ENCODE measurements around the gene PSME1.

PSME1 gene

DNA sequence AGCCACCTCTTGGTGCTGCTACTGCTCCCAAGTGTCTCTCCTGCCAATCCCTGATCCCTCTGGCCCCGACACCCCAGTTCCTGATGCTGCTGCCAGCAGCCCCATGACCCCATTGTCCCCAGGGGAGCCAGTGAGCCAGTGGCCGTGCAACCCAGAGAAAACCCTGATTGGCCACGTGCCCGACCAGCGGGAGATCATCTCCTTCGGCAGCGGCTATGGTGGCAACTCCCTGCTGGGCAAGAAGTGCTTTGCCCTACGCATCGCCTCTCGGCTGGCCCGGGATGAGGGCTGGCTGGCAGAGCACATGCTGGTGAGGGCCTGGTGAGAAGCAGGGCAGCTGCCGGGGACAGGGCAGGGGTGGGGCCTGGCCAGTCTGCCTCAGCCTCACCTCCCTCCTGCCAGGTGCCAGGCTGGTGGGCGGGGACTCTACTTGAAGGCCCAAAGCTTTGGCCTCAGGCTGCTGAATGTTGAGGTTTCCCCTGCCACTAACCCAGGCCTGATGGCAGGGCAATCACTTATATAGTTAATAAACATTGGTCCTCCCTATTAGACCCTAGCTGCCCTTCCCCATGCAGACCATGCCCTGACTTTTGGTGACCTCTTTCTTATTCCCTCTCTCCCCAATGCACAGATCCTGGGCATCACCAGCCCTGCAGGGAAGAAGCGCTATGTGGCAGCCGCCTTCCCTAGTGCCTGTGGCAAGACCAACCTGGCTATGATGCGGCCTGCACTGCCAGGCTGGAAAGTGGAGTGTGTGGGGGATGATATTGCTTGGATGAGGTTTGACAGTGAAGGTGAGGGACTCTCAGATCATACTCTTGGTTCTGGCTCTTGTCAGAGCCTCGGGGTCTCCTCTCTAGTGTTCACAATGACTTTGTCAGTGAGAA is 36.8 kb upstream of the PSME1 start:
- Histone ChIP-seq H3K4me1 (ENCODE audit: low read depth, poor library complexity, severe bottlenecking) (peaks cover 3% of the 10 kb centered on the region), H3K79me2 (ENCODE audit: insufficient read depth, low read depth) (peaks cover 8% of the 10 kb centered on the region; the same call in 1 of the 2 replicates), H4K20me1 (ENCODE audit: insufficient read depth) (no peaks in the 10 kb centered on the region), H3K27ac (no peak overlapping the region), H3K9ac (no peak overlapping the region), H2AFZ (ENCODE audit: low read depth) (no peak overlapping the region), H3K27me3 (ENCODE audit: insufficient read depth, low read depth) (no peaks in the 10 kb centered on the region), H3K36me3 (ENCODE audit: insufficient read depth) (no peaks in the 10 kb centered on the region), H3K4me3 (IDR thresholded peaks at IDR 0.05; ENCODE audit: insufficient read depth, low read depth, low read length) (no peak overlapping the region), H3K4me2 (no peak overlapping the region)
- TF ChIP-seq, protein P1, sequence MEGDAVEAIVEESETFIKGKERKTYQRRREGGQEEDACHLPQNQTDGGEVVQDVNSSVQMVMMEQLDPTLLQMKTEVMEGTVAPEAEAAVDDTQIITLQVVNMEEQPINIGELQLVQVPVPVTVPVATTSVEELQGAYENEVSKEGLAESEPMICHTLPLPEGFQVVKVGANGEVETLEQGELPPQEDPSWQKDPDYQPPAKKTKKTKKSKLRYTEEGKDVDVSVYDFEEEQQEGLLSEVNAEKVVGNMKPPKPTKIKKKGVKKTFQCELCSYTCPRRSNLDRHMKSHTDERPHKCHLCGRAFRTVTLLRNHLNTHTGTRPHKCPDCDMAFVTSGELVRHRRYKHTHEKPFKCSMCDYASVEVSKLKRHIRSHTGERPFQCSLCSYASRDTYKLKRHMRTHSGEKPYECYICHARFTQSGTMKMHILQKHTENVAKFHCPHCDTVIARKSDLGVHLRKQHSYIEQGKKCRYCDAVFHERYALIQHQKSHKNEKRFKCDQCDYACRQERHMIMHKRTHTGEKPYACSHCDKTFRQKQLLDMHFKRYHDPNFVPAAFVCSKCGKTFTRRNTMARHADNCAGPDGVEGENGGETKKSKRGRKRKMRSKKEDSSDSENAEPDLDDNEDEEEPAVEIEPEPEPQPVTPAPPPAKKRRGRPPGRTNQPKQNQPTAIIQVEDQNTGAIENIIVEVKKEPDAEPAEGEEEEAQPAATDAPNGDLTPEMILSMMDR (conservative IDR thresholded peaks at IDR 0.05; ENCODE audit: low read depth, low read length) = no peak

DNA sequence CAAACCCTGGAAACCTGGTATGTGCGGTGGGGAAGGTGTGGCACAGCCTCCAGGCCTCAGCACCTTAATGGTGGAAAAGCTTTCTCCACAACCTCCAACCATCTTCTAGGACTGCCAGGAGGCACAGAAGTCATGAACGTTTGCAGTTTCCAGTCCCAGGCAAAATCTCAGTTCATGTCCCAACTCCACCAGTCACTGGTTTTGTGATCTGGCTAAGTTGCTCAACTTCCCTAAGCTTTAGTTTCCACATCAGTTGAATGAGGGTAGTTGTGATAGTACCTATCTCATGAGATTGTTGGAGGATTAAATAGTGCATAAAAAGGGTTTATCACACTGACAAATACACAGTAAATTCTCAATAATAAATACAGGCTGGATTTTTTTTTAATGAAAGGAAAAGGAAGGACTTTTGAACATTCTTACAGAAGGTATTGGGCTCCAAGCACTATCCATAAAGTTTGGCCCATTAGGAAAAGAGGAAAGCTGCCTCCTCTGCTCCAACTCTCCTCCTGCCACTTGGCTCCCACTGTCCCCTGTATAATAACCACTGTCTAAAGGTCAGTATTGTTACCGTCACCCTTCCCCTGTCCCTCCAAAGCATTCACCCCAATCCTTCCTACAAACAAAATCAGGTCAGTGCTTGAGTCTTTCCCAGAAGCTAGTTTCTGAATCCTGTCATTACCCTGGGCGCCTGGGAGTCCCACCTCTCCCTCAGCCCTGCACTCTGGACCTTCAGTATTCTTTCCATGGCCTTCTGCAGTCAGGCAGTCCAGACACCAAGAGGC is 35.6 kb upstream of the PSME1 start:
- no peaks in the 10 kb centered on the region for H4K20me1 ChIP-seq (ENCODE audit: insufficient read depth)
- H3K27ac ChIP-seq = no peak overlapping the region
- no peaks in the 10 kb centered on the region for H3K79me2 ChIP-seq (ENCODE audit: insufficient read depth, low read depth)
- no peak overlapping the region for H3K9ac ChIP-seq
- H3K27me3 ChIP-seq (ENCODE audit: insufficient read depth, low read depth) = no peaks in the 10 kb centered on the region
- H3K4me3 ChIP-seq (IDR thresholded peaks at IDR 0.05; ENCODE audit: insufficient read depth, low read depth, low read length) = no peak overlapping the region
- H2AFZ ChIP-seq (ENCODE audit: low read depth) = no peak overlapping the region
- H3K4me1 ChIP-seq (ENCODE audit: low read depth, poor library complexity, severe bottlenecking) = peaks cover 3% of the 10 kb centered on the region
- TF ChIP-seq, protein P1 (conservative IDR thresholded peaks at IDR 0.05; ENCODE audit: low read depth, low read length) = no peak
- H3K4me2 ChIP-seq = no peak overlapping the region
- H3K36me3 ChIP-seq (ENCODE audit: insufficient read depth) = no peaks in the 10 kb centered on the region

DNA sequence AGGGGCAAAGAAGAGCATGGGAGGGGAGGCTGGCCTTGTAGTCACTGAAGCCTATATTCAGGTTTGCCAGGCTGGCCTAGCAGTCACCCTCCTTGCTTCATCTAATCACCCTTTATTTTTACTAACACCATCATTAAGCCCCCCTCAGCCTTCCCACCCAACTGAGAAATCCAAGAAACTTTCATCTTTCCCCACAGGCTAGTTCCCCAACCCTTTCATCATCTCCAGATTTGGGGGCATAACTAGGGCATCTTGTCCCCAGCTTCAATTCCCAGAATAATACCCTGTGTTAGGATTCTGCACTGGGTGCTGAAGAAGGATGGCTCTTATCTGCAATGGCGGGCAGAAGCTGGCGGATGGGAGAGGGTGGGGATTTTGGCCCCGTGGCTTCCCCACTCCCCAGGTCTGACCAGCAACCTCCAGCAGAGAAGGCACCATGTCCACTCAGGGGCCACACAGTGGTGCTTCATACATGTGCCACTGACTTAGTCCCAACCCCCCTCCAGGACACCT is 35.0 kb upstream of the PSME1 start:
- Histone ChIP-seq H3K79me2 (ENCODE audit: insufficient read depth, low read depth) (no peaks in the 10 kb centered on the region), H3K4me1 (ENCODE audit: low read depth, poor library complexity, severe bottlenecking) (no peaks in the 10 kb centered on the region), H3K4me3 (IDR thresholded peaks at IDR 0.05; ENCODE audit: insufficient read depth, low read depth, low read length) (no peak overlapping the region), H3K9ac (no peak overlapping the region), H3K36me3 (ENCODE audit: insufficient read depth) (no peaks in the 10 kb centered on the region), H3K4me2 (no peak overlapping the region), H3K27me3 (ENCODE audit: insufficient read depth, low read depth) (no peaks in the 10 kb centered on the region), H3K27ac (no peak overlapping the region), H4K20me1 (ENCODE audit: insufficient read depth) (no peaks in the 10 kb centered on the region), H2AFZ (ENCODE audit: low read depth) (no peak overlapping the region)
- TF ChIP-seq, protein P1 (conservative IDR thresholded peaks at IDR 0.05; ENCODE audit: low read depth, low read length) = no peak

DNA sequence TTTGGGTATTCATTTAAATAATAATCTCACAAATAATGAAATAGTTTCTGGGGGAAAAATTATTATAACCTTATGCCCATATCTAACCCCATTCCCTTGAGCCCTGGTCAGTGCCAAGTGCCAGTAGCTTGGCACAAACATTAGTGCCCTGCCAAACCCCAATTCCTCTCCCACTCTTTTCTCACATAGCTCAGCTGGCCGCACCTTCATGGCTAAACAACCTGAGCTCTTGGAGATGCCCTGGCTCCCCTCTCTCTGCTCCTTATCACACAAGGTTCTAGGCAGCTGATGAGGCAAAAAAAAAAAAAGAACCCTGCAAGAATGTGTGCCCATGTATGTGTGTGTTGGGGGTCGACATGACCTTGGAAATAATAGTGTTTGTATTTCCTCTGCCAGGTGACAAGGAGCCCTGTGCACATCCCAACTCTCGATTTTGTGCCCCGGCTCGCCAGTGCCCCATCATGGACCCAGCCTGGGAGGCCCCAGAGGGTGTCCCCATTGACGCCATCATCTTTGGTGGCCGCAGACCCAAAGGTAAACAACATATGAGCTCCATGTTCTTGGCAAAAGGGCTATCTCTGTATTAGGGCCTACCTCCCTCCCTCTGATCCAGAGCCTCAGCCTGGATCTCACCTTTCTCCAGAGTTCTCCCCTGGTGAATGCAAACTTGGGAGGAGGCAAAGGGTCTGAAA is 33.5 kb upstream of the PSME1 start:
- no peak overlapping the region for H3K4me3 ChIP-seq (IDR thresholded peaks at IDR 0.05; ENCODE audit: insufficient read depth, low read depth, low read length)
- no peak overlapping the region for H2AFZ ChIP-seq (ENCODE audit: low read depth)
- no peak overlapping the region for H3K9ac ChIP-seq
- no peaks in the 10 kb centered on the region for H3K4me1 ChIP-seq (ENCODE audit: low read depth, poor library complexity, severe bottlenecking)
- H4K20me1 ChIP-seq (ENCODE audit: insufficient read depth) = no peaks in the 10 kb centered on the region
- TF ChIP-seq, protein P1 (conservative IDR thresholded peaks at IDR 0.05; ENCODE audit: low read depth, low read length) = no peak
- H3K27me3 ChIP-seq (ENCODE audit: insufficient read depth, low read depth) = no peaks in the 10 kb centered on the region
- no peaks in the 10 kb centered on the region for H3K36me3 ChIP-seq (ENCODE audit: insufficient read depth)
- no peak overlapping the region for H3K4me2 ChIP-seq
- no peak overlapping the region for H3K27ac ChIP-seq
- H3K79me2 ChIP-seq (ENCODE audit: insufficient read depth, low read depth) = no peaks in the 10 kb centered on the region
